ENCODE results near the gene GRK2.

DNA sequence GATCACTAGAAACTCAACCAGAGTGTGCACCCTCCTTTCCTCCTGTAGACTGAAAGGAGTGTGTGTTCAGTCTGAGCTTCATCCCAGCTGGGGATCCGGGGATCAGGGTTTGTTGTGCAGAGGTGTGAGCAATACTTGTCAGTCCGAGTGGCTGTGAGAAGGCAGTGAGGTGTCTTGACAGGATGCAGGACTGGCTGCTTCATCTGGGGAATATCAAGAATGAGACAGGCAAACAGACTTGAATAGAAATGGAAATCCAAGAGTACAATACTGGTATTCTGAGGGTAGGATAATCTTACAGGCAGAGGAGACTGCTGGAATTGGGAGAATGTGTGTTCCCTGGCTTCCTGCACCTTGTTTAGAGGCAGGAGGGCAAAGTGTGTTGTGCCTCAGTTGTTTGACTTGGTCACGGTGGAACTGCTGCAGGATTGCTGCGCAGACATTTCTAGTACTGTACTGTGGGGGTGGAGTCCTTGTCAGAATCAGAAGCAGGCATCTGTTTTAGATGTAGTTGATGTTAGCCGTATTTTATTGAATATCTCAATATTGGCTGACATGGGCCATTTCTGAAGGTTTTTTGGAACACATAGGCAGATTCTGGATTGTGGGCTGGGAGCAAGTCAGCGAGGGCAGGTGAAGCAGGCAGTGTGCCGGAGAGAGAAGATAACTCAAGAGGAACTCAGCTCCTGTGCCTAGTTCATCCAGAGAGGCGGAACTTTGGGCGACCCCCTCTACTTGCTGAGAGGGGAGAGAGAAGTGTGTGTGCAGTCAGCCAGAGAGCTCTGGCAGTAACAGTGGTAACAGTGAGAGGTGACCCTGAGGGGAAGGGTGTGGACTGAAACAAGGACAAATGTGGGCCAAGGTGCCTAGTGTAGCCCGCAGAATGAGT, 27.1 kb upstream of the GRK2 start:
- TF ChIP-seq, protein P1, sequence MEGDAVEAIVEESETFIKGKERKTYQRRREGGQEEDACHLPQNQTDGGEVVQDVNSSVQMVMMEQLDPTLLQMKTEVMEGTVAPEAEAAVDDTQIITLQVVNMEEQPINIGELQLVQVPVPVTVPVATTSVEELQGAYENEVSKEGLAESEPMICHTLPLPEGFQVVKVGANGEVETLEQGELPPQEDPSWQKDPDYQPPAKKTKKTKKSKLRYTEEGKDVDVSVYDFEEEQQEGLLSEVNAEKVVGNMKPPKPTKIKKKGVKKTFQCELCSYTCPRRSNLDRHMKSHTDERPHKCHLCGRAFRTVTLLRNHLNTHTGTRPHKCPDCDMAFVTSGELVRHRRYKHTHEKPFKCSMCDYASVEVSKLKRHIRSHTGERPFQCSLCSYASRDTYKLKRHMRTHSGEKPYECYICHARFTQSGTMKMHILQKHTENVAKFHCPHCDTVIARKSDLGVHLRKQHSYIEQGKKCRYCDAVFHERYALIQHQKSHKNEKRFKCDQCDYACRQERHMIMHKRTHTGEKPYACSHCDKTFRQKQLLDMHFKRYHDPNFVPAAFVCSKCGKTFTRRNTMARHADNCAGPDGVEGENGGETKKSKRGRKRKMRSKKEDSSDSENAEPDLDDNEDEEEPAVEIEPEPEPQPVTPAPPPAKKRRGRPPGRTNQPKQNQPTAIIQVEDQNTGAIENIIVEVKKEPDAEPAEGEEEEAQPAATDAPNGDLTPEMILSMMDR (conservative IDR thresholded peaks at IDR 0.05; ENCODE audit: low read depth, low read length), result no peak
- TF ChIP-seq EZH2 (IDR thresholded peaks at IDR 0.05; ENCODE audit: borderline replicate concordance, low read depth, low read length, poor library complexity, severe bottlenecking), result no peak

All from A673 (cell line).